ENCODE data around the gene MAD1L1. TPM values are rescaled to one million over a fixed set of nuclear protein-coding genes. Genes with fewer than 3 reads are reported as not detected.
"Not testable (repeated sequence)": the region's sequence is repeated elsewhere in the genome, so short reads cannot be mapped to it uniquely, and the experiment has no call there.

The MAD1L1 gene
- total RNA-seq, 2 donors from 2014 or later: 59.1 to 61.4 TPM

DNA sequence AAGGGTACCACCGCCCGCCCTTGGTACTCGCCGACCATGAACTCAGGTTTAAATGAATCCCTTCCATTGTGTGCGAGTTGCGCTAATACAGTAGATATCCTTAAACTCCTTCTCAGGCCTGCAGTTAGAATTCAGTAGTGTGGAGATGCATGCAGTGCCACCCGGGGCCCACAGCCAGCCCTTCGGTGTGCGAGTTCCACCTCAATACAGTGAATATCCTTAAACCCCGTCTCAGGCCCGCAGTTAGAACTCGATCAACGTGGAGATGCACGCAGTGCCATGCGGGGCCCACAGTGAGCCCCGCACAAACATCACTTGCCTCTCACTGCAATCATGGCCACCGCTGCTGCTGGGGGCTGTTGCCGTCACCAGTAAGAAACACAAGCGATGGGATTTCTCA lies 261.9 kb downstream of the MAD1L1 start:
- 97% methylated on average over 16 to 19 of the region's 19 CpGs for WGBS, 2 experiments (ENCODE audit: insufficient coverage in 1 of 2, insufficient read length in 1 of 2)
- H3K9ac ChIP-seq (ENCODE audit: extremely low read depth, low read length, poor library complexity, severe bottlenecking): no peak overlapping the region
- H3K27ac Mint-ChIP-seq: no peak overlapping the region
- H3K9me3 Mint-ChIP-seq: no peaks in the 10 kb centered on the region
- H3K4me3 Mint-ChIP-seq: no peak overlapping the region
- peaks cover 13% of the 10 kb centered on the region for H3K36me3 ChIP-seq (ENCODE audit: control insufficient read depth, insufficient read depth, low read length)
- no peak overlapping the region for H3K4me3 ChIP-seq (ENCODE audit: low read length)
- DNase-seq: no peak
- TF ChIP-seq, protein P1, sequence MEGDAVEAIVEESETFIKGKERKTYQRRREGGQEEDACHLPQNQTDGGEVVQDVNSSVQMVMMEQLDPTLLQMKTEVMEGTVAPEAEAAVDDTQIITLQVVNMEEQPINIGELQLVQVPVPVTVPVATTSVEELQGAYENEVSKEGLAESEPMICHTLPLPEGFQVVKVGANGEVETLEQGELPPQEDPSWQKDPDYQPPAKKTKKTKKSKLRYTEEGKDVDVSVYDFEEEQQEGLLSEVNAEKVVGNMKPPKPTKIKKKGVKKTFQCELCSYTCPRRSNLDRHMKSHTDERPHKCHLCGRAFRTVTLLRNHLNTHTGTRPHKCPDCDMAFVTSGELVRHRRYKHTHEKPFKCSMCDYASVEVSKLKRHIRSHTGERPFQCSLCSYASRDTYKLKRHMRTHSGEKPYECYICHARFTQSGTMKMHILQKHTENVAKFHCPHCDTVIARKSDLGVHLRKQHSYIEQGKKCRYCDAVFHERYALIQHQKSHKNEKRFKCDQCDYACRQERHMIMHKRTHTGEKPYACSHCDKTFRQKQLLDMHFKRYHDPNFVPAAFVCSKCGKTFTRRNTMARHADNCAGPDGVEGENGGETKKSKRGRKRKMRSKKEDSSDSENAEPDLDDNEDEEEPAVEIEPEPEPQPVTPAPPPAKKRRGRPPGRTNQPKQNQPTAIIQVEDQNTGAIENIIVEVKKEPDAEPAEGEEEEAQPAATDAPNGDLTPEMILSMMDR (conservative IDR thresholded peaks at IDR 0.05): no peak
- H3K4me1 ChIP-seq (ENCODE audit: control insufficient read depth, insufficient read depth, low read length): no peaks in the 10 kb centered on the region
- no peaks in the 10 kb centered on the region for H3K27me3 Mint-ChIP-seq (ENCODE audit: insufficient read depth)
- H3K9me3 ChIP-seq (ENCODE audit: control insufficient read depth, low read length): no peaks in the 10 kb centered on the region
- no peaks in the 10 kb centered on the region for H3K27me3 ChIP-seq (ENCODE audit: control insufficient read depth, insufficient read depth, low read length, poor library complexity, severe bottlenecking)
- H3K4me1 Mint-ChIP-seq: peaks cover 13% of the 10 kb centered on the region
- H3K36me3 Mint-ChIP-seq (ENCODE audit: low read depth): peaks cover 37% of the 10 kb centered on the region
- H3K27ac ChIP-seq (ENCODE audit: low read depth, low read length): no peak overlapping the region

DNA sequence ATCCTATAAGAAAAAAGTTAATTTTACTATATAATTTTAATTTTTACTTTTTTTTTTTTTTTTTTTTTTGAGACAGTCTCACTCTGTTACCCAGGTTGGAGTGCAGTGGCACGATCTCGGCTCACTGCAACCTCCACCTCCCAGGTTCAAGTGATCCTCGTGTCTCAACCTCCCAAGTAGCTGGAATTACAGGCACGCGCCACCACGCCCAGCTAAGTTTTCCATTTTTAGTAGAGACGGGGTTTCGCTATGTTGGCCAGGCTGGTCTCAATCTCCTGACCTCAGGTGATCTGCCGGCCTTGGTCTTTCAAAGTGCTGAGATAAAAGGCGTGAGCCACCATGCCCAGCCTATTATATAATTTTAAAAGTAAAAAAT lies 262.5 kb downstream of the MAD1L1 start:
- H3K4me1 Mint-ChIP-seq: peaks cover 13% of the 10 kb centered on the region
- not testable (repeated sequence) for H3K27me3 ChIP-seq (ENCODE audit: control insufficient read depth, insufficient read depth, low read length, poor library complexity, severe bottlenecking); H3K27ac ChIP-seq (ENCODE audit: low read depth, low read length); H3K9me3 ChIP-seq (ENCODE audit: control insufficient read depth, low read length); H3K9me3 Mint-ChIP-seq; H3K27ac Mint-ChIP-seq; H3K4me1 ChIP-seq (ENCODE audit: control insufficient read depth, insufficient read depth, low read length); H3K4me3 ChIP-seq (ENCODE audit: low read length); H3K27me3 Mint-ChIP-seq (ENCODE audit: insufficient read depth); H3K9ac ChIP-seq (ENCODE audit: extremely low read depth, low read length, poor library complexity, severe bottlenecking); DNase-seq; H3K4me3 Mint-ChIP-seq
- H3K36me3 Mint-ChIP-seq (ENCODE audit: low read depth): peaks cover 31% of the 10 kb centered on the region
- WGBS, 2 experiments (ENCODE audit: insufficient coverage in 1 of 2, insufficient read length in 1 of 2): 93 to 98% methylated on average over 8 to 9 of the region's 10 CpGs
- peaks cover 12% of the 10 kb centered on the region for H3K36me3 ChIP-seq (ENCODE audit: control insufficient read depth, insufficient read depth, low read length)

DNA sequence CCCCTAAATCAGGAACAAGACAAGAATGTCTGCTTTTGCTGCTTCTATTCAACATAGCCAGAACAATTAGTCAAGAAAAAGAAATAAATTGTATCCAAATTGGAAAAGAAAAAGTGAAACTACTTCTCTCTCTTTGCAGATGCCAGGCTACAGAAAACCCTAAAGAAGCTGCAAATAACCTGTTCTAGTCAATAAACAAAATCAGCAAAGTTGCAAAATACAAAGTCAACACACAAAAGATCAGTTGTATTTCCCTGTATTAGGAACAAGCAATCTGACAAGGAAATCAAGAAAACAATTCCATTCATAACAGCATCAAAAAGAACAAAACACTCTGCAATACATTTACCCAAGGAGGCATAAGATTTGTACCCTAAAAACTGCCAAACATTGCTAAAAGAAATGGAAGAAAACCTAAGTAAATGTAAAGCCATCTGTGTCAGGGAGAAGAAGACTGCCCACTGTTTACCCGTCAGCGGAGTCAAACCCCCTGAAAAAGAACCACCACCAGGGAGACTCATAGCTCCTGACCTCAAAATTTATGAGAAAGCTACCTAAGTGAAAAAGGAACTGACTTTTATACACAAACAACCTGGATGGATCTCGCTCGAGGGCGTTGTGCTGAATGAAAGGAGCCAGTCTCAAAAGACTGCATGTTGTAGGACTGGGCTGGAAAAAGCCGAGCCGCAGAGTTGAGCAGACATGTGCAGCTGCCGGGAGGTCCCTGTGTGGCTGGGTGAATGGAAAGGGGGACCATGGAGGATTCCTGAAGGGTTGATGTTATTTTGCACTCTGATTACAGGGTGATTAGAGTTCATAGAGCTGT lies 263.1 kb downstream of the MAD1L1 start:
- TF ChIP-seq, protein P1 (conservative IDR thresholded peaks at IDR 0.05): no peak
- no peaks in the 10 kb centered on the region for H3K27me3 Mint-ChIP-seq (ENCODE audit: insufficient read depth)
- H3K27me3 ChIP-seq (ENCODE audit: control insufficient read depth, insufficient read depth, low read length, poor library complexity, severe bottlenecking): no peaks in the 10 kb centered on the region
- H3K9me3 Mint-ChIP-seq: no peaks in the 10 kb centered on the region
- H3K27ac ChIP-seq (ENCODE audit: low read depth, low read length): no peak overlapping the region
- no peak for DNase-seq
- no peaks in the 10 kb centered on the region for H3K4me1 ChIP-seq (ENCODE audit: control insufficient read depth, insufficient read depth, low read length)
- no peaks in the 10 kb centered on the region for H3K9me3 ChIP-seq (ENCODE audit: control insufficient read depth, low read length)
- H3K27ac Mint-ChIP-seq: no peak overlapping the region
- 94% methylated on average over 8 of the region's 8 CpGs; no CpG with 5 or more reads in 1 of the 2 experiments for WGBS, 2 experiments (ENCODE audit: insufficient coverage in 1 of 2, insufficient read length in 1 of 2)
- H3K4me3 ChIP-seq (ENCODE audit: low read length): no peak overlapping the region
- no peak overlapping the region for H3K4me3 Mint-ChIP-seq
- peaks cover 12% of the 10 kb centered on the region for H3K36me3 ChIP-seq (ENCODE audit: control insufficient read depth, insufficient read depth, low read length)
- H3K9ac ChIP-seq (ENCODE audit: extremely low read depth, low read length, poor library complexity, severe bottlenecking): no peak overlapping the region
- H3K4me1 Mint-ChIP-seq: peaks cover 13% of the 10 kb centered on the region
- peaks cover 29% of the 10 kb centered on the region for H3K36me3 Mint-ChIP-seq (ENCODE audit: low read depth)

Data from endodermal cell (in vitro differentiated cells).